Measurements from ENCODE around the gene FYB2.

Gene FYB2

DNA sequence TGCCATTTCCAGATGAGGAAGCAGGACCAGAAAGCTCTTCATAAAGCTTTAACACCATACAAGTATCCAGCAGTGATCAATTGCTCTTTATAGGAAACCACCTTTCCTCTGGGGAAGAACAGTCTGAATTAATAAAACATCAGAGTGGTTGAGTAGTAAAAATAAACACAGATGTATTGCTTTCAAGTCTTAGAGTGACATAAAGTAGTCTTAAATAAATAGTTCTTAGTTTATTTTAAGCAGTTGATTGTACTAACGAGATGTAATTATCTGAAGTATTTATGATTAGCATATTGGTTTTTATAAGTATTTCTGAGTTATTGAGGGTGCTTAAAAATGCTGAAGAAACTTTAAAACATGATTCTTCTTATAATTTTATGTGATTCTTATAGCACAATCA lies 107.1 kb downstream of the FYB2 start:
- TF ChIP-seq, protein P1, sequence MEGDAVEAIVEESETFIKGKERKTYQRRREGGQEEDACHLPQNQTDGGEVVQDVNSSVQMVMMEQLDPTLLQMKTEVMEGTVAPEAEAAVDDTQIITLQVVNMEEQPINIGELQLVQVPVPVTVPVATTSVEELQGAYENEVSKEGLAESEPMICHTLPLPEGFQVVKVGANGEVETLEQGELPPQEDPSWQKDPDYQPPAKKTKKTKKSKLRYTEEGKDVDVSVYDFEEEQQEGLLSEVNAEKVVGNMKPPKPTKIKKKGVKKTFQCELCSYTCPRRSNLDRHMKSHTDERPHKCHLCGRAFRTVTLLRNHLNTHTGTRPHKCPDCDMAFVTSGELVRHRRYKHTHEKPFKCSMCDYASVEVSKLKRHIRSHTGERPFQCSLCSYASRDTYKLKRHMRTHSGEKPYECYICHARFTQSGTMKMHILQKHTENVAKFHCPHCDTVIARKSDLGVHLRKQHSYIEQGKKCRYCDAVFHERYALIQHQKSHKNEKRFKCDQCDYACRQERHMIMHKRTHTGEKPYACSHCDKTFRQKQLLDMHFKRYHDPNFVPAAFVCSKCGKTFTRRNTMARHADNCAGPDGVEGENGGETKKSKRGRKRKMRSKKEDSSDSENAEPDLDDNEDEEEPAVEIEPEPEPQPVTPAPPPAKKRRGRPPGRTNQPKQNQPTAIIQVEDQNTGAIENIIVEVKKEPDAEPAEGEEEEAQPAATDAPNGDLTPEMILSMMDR (IDR thresholded peaks at IDR 0.05; ENCODE audit: low read depth, low read length, missing control alignments), result no peak
- no peak overlapping the region for H3K4me3 ChIP-seq (ENCODE audit: low read depth, low read length)

DNA sequence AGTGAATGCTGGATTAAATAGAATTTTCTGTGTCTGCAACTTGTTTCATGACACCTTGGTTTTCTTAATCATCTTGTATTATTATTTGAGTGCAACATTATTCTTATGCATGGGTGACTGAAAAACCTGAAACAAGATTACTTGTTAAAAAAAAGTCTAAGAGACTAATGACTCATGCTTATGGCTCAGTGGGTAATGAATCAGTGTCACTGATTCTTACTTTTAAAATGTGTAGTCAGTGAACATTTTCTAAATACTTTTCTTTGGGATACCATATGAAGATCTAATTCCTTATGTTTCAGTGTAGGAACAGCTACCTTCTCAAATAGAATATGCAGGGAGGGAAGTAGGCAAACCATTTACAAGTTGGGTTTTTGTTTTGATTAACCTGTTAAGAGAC lies 108.6 kb downstream of the FYB2 start:
- no peak overlapping the region for H3K4me3 ChIP-seq (ENCODE audit: low read depth, low read length)
- TF ChIP-seq, protein P1 (IDR thresholded peaks at IDR 0.05; ENCODE audit: low read depth, low read length, missing control alignments), result no peak
- DNase-seq (ENCODE audit: low read depth), result no peak

More for the DNA sequence above, 107.1 kb downstream of the FYB2 start:
- no peak for DNase-seq (ENCODE audit: low read depth)

DNA sequence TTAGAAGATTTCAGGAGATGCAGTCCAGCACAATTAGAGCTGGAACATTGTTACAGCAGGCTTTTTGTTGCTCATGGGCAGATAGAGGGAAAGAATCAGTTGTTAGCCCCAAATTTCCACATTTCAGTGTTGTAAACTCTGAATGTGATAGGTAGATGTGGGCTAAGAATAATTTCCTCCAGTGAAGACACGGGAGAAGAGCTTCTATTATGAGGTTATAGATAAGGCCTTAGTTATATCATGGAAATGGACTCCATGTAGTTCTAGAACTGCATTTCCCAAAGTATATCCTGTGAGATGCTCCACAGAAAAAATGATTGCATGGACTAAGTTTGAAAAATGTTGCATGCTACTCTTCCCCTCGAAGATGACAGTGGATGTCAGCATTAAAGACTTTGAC lies 109.2 kb downstream of the FYB2 start:
- TF ChIP-seq, protein P1 (IDR thresholded peaks at IDR 0.05; ENCODE audit: low read depth, low read length, missing control alignments), result no peak
- DNase-seq (ENCODE audit: low read depth), result no peak
- H3K4me3 ChIP-seq (ENCODE audit: low read depth, low read length), result no peak overlapping the region

DNA sequence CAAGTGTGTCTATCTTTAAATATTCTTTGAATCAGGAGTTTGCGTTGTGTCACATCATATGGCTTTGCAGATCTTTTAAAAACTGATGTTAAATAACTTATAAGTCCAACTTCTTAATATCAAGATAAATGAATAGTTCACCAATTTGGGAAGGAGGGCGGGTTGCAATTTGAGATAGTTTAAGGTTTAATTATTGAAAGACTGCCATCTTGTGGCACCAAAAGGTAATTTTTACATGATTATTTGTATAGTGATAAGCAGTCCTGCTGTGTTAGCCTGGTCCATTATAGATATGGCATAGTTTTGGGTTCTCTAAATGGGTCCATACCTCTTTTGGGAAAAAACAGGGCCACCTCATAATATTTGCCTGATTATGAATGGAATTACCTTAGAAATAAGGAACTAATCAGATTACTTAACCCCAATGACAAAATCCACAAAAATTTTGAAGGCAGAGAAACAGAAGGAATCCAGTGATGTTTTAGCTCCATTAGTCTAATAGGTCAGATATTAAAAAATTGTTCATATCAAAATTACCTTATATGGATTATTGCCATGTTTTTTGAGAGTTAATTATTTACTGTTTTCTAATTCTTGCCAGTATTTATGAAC lies 109.8 kb downstream of the FYB2 start:
- TF ChIP-seq, protein P1 (IDR thresholded peaks at IDR 0.05; ENCODE audit: low read depth, low read length, missing control alignments), result peak; percentile 39
- DNase-seq (ENCODE audit: low read depth), result no peak
- no peak overlapping the region for H3K4me3 ChIP-seq (ENCODE audit: low read depth, low read length)

DNA sequence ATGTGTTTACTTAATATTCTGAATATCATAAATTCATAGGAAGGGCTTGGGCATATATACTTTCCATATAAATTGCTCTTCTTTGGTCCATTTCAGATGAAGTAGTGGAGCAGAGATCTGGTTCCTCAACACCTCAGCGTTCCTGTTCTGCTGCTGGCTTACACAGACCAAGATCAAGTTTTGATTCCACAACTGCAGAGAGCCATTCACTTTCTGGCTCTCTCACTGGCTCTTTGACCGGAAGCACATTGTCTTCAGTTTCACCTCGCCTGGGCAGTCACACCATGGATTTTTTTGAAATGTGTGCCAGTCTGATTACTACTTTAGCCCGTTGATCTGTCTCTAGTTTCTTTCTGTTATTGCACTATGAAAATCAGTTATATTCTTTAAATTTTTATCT lies 111.8 kb downstream of the FYB2 start:
- TF ChIP-seq, protein P1 (IDR thresholded peaks at IDR 0.05; ENCODE audit: low read depth, low read length, missing control alignments), result no peak
- DNase-seq (ENCODE audit: low read depth), result no peak
- no peak overlapping the region for H3K4me3 ChIP-seq (ENCODE audit: low read depth, low read length)

DNA sequence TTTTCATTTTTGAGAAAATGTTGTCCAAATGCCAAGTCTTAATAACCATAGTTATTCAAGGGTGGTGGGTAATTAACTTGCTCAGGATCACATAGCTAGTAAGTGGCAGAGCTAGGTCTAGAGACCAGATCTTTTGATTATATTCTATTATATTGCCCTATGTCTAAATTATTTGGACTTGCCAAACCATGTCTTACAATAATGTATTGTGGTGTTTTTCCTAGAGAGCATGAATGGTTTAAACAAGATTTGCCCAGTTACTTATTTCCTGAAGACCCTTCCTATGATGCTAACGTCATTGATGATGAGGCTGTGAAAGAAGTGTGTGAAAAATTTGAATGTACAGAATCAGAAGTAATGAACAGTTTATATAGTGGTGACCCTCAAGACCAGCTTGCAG lies 115.5 kb downstream of the FYB2 start:
- H3K4me3 ChIP-seq (ENCODE audit: low read depth, low read length), result no peak overlapping the region
- TF ChIP-seq, protein P1 (IDR thresholded peaks at IDR 0.05; ENCODE audit: low read depth, low read length, missing control alignments), result no peak
- no peak for DNase-seq (ENCODE audit: low read depth)

DNA sequence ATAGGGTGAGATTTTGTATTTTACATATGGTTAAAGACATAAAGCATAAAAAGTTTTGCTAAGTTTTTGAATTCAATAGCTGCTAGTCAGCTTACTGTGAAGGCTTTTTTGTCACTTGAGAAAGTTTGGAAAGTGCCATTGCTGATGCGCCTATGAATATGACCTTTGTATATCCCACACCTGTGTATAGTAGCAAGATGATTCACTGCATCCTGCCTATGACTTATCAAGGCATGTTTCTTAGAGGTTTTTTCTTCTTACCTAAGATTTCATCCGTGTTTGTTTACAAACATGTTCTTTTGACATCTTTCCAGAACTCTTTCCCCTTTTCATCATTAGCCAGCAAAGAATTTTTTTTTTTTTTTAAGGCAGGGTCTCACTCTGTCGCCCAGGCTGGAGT lies 122.5 kb downstream of the FYB2 start:
- TF ChIP-seq, protein P1 (IDR thresholded peaks at IDR 0.05; ENCODE audit: low read depth, low read length, missing control alignments), result no peak
- H3K4me3 ChIP-seq (ENCODE audit: low read depth, low read length), result no peak overlapping the region
- DNase-seq (ENCODE audit: low read depth), result no peak
